Muscle layer of colon (tissue), 2 donors: ENCODE results near the gene HIC1.
A peak's percentile ranks its signal among the peaks of the same experiment; 100 is the strongest.

Source experiments
- H3K27ac ChIP-seq: one replicate; pipeline ENCODE4 v1.7.0; 2013; ENCODE audit warnings: low read depth, mild to moderate bottlenecking, low read length, moderate library complexity
- H3K27me3 ChIP-seq, 2 donors: one replicate each; pipeline ENCODE4 v1.7.0; 2013; ENCODE audit warnings: low read length in 2 of 2, mild to moderate bottlenecking in 2 of 2; ENCODE audit not compliant: insufficient read depth in 2 of 2, control insufficient read depth in 1 of 2
- H3K36me3 ChIP-seq: one replicate; pipeline ENCODE4 v1.7.0; 2013; ENCODE audit warnings: mild to moderate bottlenecking, low read length; ENCODE audit not compliant: insufficient read depth
- H3K4me1 ChIP-seq: one replicate; pipeline ENCODE4 v1.7.0; 2013; ENCODE audit warnings: mild to moderate bottlenecking, low read length; ENCODE audit not compliant: insufficient read depth
- H3K4me3 ChIP-seq, 2 donors: one replicate each; pipeline ENCODE4 v1.7.0; 2013; ENCODE audit warnings: low read length in 2 of 2, low read depth in 1 of 2, mild to moderate bottlenecking in 1 of 2, moderate library complexity in 1 of 2
- H3K9ac ChIP-seq: one replicate; pipeline ENCODE4 v1.7.0; 2013; ENCODE audit warnings: low read length
- H3K9me3 ChIP-seq: one replicate; pipeline ENCODE4 v1.7.0; 2013; ENCODE audit warnings: mild to moderate bottlenecking, low read length
- donor health status: abdominal sarcoma.
- donor health status: Adenocarcinoma of cecum.

Gene HIC1

DNA sequence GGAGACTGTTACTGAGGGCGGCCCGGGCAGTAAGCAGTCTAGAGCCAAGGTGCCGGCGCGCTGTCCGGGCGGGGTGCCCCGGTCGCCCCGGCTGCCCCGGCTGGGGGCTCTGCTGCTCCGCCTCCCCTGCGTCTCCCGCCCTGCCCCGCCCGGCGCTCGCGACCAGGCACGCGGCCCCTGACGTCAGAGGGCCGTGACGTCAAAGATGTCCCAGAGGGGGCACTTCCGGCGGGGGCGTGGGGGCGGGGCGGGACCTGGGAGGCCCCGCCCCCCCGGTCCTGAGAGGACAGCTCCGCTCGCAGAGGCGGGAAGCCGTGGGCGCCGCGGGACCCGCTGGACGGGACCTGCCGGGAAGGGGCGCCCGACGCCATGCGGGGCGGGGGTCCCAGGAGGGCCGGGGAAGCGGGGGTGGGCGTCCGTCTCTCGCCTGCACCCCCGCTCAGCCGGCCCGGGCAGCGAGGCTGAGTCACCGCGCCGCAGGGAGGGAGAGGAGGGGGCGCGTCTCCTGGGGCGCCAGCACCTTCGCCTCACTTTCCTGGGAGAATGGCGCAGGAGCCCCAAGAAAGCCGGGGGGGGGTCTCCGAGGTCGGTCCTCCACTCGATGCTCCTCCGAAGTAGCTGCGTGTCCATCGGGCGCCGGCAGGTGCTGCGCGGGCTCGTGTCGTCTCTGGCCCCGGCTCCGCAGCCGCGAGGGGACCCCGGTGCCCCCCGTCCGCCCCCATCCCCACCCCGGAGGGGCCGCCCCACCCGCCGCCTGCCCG, 4.4 kb upstream of the HIC1 start:
- H3K9me3 ChIP-seq: no peaks in the 10 kb centered on the region
- H3K36me3 ChIP-seq: no peaks in the 10 kb centered on the region
- H3K27me3 ChIP-seq: peaks cover 16 to 33% of the 10 kb centered on the region in 2 donors
- no peak overlapping the region for H3K27ac ChIP-seq
- peak overlapping the region in 1 of 2 donors; percentile 32 for H3K4me3 ChIP-seq
- peaks cover 20% of the 10 kb centered on the region for H3K4me1 ChIP-seq
- H3K9ac ChIP-seq: no peak overlapping the region

DNA sequence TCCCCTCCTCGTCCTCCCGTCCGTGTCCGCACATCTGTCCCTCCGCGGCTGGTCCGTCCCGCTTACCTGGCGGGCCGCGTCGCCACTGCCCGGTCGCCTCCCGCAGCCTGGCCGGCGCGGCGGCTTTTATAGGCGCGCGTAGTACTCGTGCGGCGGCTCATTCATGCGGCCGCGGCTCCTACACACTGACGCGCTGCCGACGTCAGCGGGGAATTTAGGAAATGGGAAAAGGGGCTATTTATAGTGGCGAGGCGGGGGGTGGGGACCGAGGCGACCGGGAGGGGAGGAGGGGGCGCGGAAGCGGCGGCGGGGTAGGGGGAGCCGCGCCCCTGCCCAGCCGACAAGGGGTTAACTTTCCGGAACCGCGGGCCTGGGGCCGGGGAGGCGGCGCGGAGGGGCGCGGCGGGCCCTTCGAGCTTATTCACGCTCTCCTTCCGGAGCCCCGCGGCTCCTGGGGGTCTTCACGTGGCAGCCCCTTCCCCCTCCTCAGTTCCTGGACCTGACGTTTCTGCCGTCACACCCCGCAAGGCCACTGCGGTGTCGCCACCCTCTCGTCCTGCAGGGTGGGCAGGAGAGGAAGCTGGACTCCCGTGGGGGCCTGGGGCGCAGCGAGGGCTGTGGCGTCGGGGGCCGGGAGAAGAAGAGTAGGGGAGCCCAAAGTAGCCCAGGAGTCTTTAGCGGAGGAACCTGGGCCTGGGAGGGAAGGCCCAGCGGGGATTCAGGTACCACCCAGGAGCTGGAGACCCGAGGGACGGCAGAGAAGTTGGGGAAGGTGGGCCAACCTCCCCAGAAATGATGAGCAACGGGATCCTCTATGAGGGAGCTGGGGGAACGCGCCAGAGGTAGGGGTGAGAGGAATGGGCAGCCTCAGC, 3.6 kb upstream of the HIC1 start:
- H3K4me3 ChIP-seq: no peak overlapping the region
- peaks cover 16 to 37% of the 10 kb centered on the region in 2 donors for H3K27me3 ChIP-seq
- no peaks in the 10 kb centered on the region for H3K36me3 ChIP-seq
- no peak overlapping the region for H3K27ac ChIP-seq
- H3K4me1 ChIP-seq: peaks cover 20% of the 10 kb centered on the region
- H3K9ac ChIP-seq: no peak overlapping the region
- H3K9me3 ChIP-seq: no peaks in the 10 kb centered on the region

GRCh38 chr17:2051933-2052559, 2.9 kb upstream of the HIC1 start:
- peaks cover 16 to 40% of the 10 kb centered on the region in 2 donors for H3K27me3 ChIP-seq
- H3K4me3 ChIP-seq: no peak overlapping the region
- H3K9ac ChIP-seq: no peak overlapping the region
- H3K9me3 ChIP-seq: no peaks in the 10 kb centered on the region
- no peaks in the 10 kb centered on the region for H3K36me3 ChIP-seq
- H3K27ac ChIP-seq: no peak overlapping the region
- peaks cover 20% of the 10 kb centered on the region for H3K4me1 ChIP-seq

DNA sequence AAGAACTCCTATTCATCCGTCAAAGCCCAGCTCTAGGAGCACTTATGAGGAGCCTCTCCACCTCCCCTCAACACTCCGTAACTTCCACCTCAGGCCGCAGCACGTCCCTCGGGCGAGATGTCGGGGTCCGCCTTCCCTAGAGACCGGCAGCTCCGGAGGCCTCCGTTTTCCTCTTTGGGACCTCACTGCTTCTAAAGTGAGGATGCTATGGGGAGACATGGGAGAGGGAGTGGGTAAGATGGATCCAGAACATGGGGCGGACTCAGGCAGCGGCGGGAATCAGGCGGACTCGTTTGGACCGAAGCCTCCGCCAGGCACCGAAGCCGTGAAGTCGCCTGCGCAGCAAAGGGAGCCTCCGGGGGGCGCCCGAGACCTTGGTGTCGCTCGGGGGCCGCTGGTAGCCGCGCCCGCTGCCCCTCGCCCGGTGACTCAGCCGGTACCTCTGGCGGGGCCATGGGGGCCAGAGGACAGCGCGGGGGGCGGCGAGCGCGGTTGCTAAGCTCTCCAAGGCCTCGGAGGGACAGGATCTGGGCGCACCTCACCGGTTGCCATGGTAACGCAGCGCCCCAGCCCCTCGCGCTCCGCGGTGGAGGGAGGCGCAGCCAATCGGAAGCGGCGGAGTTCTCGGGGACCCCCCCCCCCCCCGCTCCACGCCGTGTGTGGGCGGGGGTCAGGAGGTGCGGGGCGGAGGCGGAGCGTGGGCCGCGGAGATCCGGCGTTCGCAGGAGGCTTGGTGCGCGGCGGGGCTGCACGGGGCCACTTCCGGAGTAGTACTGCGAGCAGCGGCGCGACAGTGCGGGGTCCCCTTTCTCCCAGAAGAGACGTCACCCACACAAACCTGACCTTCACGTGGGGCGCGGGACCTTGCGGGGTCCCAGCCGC, 1.3 kb upstream of the HIC1 start:
- H3K9me3 ChIP-seq: no peaks in the 10 kb centered on the region
- H3K36me3 ChIP-seq: no peaks in the 10 kb centered on the region
- H3K4me3 ChIP-seq: peak overlapping the region; percentile 21 to 49
- peaks cover 16 to 41% of the 10 kb centered on the region in 2 donors for H3K27me3 ChIP-seq
- H3K4me1 ChIP-seq: peaks cover 19% of the 10 kb centered on the region
- H3K9ac ChIP-seq: no peak overlapping the region
- H3K27ac ChIP-seq: peak overlapping the region; percentile 72

DNA sequence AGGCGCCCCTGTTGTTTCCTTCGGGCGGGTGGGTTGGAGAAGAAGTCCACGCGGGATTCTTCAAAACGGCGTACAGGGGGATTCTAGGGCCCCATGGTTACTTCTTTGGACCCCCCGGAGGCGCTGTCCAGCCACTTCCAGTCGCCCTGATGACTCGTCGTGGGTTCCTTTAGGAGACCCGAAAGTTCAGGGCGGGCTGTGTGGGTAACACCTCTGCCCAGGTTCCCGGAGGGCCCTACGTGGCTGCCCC, 716 bp upstream of the HIC1 start:
- H3K9ac ChIP-seq: no peak overlapping the region

DNA sequence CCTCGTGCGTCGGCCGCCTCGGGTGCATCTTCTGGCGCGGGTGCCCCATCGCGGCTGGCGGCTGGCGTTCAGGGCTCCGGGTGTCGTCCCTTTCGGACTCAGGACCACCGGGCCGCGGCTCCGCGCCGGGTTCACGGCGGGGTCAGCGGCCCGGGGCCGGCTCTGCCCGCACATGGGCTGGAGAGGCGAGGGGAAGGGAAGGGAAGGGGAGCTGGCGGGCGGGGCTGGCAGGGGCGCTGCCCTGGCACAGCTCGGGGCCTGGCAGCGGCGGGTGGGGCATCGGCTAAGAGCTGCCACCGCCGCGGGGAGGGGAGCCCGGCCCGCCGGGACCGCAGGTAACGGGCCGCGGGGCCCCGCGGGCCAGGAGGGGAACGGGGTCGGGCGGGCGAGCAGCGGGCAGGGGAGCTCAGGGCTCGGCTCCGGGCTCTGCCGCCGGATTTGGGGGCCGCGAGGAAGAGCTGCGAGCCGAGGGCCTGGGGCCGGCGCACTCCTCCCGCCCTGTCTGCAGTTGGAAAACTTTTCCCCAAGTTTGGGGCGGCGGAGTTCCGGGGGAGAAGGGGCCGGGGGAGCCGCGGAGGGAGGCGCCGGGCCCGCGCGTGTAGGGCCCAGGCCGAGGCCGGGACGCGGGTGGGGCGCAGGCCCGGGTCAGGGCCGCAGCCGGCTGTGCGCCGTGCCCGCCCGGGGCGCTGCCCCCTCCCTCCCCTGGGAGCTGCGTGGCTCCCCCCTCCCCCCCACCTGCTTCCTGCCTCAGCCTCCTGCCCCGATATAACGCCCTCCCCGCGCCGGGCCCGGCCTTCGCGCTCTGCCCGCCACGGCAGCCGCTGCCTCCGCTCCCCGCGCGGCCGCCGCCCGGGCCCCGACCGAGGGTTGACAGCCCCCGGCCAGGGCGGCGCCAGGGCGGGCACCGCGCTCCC, 646 bp downstream of the HIC1 start:
- peaks cover 7 to 44% of the 10 kb centered on the region in 2 donors for H3K27me3 ChIP-seq
- no peaks in the 10 kb centered on the region for H3K9me3 ChIP-seq
- peak overlapping the region; percentile 24 to 43 for H3K4me3 ChIP-seq
- H3K27ac ChIP-seq: peak overlapping the region; percentile 72
- peaks cover 23% of the 10 kb centered on the region for H3K4me1 ChIP-seq
- H3K9ac ChIP-seq: no peak overlapping the region
- H3K36me3 ChIP-seq: peaks cover 2% of the 10 kb centered on the region

More for the DNA sequence above, 716 bp upstream of the HIC1 start:
- Histone ChIP-seq H3K27me3 (peaks cover 10 to 46% of the 10 kb centered on the region in 2 donors), H3K27ac (peak overlapping the region; percentile 72), H3K9me3 (no peaks in the 10 kb centered on the region), H3K4me3 (peak overlapping the region; percentile 27 to 49), H3K36me3 (no peaks in the 10 kb centered on the region), H3K4me1 (peaks cover 14% of the 10 kb centered on the region)

DNA sequence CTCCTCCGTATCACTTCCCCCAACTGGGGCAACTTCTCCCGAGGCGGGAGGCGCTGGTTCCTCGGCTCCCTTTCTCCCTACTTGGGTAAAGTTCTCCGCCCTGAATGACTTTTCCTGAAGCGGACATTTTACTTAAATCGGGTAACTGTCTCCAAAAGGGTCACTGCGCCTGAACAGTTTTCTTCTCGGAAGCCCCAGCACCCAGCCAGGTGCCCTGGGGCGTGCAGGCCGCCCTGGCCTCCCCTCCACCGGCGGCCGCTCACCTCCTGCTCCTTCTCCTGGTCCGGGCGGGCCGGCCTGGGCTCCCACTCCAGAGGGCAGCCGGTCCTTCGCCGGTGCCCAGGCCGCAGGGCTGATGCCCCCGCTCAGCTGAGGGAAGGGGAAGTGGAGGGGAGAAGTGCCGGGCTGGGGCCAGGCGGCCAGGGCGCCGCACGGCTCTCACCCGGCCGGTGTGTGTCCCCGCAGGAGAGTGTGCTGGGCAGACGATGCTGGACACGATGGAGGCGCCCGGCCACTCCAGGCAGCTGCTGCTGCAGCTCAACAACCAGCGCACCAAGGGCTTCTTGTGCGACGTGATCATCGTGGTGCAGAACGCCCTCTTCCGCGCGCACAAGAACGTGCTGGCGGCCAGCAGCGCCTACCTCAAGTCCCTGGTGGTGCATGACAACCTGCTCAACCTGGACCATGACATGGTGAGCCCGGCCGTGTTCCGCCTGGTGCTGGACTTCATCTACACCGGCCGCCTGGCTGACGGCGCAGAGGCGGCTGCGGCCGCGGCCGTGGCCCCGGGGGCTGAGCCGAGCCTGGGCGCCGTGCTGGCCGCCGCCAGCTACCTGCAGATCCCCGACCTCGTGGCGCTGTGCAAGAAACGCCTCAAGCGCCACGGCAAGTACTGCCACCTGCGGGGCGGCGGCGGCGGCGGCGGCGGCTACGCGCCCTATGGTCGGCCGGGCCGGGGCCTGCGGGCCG, 1.6 kb downstream of the HIC1 start:
- Histone ChIP-seq H3K4me3 (peak overlapping the region; percentile 38 to 41), H3K9ac (no peak overlapping the region), H3K4me1 (peaks cover 23% of the 10 kb centered on the region), H3K27ac (peak overlapping the region; percentile 58), H3K36me3 (peaks cover 7% of the 10 kb centered on the region), H3K9me3 (no peaks in the 10 kb centered on the region), H3K27me3 (peaks cover 7 to 36% of the 10 kb centered on the region in 2 donors)

DNA sequence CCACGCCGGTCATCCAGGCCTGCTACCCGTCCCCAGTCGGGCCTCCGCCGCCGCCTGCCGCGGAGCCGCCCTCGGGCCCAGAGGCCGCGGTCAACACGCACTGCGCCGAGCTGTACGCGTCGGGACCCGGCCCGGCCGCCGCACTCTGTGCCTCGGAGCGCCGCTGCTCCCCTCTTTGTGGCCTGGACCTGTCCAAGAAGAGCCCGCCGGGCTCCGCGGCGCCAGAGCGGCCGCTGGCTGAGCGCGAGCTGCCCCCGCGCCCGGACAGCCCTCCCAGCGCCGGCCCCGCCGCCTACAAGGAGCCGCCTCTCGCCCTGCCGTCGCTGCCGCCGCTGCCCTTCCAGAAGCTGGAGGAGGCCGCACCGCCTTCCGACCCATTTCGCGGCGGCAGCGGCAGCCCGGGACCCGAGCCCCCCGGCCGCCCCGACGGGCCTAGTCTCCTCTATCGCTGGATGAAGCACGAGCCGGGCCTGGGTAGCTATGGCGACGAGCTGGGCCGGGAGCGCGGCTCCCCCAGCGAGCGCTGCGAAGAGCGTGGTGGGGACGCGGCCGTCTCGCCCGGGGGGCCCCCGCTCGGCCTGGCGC, 2.4 kb downstream of the HIC1 start:
- H3K4me1 ChIP-seq: peaks cover 29% of the 10 kb centered on the region
- H3K4me3 ChIP-seq: peak overlapping the region in 1 of 2 donors; percentile 20
- peaks cover 12% of the 10 kb centered on the region for H3K36me3 ChIP-seq
- no peaks in the 10 kb centered on the region for H3K9me3 ChIP-seq
- H3K9ac ChIP-seq: no peak overlapping the region
- H3K27me3 ChIP-seq: peaks cover 7 to 28% of the 10 kb centered on the region in 2 donors
- no peak overlapping the region for H3K27ac ChIP-seq

DNA sequence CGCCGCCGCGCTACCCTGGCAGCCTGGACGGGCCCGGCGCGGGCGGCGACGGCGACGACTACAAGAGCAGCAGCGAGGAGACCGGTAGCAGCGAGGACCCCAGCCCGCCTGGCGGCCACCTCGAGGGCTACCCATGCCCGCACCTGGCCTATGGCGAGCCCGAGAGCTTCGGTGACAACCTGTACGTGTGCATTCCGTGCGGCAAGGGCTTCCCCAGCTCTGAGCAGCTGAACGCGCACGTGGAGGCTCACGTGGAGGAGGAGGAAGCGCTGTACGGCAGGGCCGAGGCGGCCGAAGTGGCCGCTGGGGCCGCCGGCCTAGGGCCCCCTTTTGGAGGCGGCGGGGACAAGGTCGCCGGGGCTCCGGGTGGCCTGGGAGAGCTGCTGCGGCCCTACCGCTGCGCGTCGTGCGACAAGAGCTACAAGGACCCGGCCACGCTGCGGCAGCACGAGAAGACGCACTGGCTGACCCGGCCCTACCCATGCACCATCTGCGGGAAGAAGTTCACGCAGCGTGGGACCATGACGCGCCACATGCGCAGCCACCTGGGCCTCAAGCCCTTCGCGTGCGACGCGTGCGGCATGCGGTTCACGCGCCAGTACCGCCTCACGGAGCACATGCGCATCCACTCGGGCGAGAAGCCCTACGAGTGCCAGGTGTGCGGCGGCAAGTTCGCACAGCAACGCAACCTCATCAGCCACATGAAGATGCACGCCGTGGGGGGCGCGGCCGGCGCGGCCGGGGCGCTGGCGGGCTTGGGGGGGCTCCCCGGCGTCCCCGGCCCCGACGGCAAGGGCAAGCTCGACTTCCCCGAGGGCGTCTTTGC, 3.1 kb downstream of the HIC1 start:
- Histone ChIP-seq H3K9me3 (no peaks in the 10 kb centered on the region), H3K9ac (no peak overlapping the region), H3K4me1 (peaks cover 35% of the 10 kb centered on the region), H3K27me3 (peaks cover 7 to 28% of the 10 kb centered on the region in 2 donors), H3K27ac (no peak overlapping the region), H3K36me3 (peaks cover 12% of the 10 kb centered on the region), H3K4me3 (peak overlapping the region in 1 of 2 donors; percentile 20)
